NOMO-1 treated with DMSO at 0.1 percent for 48 hours (cell line): ENCODE measurements around the gene ANGPTL7.
"Not testable (repeated sequence)": the region's sequence is repeated elsewhere in the genome, so short reads cannot be mapped to it uniquely, and the experiment has no call there.

Source experiments
- DNase-seq: peaks from one replicate; lab custom pipeline; 2025; ENCODE audit not compliant: unreplicated experiment; lab: John Stamatoyannopoulos, UW

Gene ANGPTL7

DNA sequence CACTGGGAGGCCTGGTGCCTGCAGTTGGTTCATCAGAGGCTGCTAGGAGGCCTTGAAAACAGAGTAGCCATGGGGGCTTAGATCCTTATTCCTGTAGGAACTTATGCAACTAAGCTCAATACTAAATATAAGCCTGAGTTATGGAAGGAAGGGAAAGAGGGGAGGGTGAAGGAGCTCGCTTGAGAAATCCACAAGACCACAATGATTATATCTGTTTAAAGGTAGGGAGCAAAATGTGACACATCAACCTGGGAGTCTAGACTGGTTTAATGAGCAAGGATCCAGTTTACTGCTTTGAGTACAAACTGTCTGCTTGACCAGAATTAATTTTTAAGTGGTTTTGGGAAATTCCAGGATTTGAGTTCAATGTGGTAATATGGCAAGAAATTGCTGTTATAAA, 20.4 kb upstream of the ANGPTL7 start:
- DNase-seq = no peak

DNA sequence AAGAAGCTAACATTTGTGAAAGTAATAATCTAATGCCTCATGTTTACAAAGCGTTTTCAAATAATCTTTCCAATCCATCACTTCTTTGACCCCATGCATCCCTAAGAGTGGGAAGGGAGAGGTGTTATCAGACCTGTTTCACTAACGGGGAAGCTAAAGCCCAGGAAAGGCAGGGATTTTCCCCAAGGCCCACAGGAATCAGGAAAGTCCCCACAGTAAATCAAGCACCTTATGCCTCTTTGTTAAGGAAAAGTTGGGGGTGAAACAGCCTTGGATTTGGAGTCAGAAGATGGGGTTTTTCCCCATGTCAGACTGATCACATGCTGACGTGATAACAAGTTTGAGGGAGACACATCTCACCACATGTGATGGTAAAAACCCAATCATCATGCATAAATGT, 20.0 kb upstream of the ANGPTL7 start:
- no peak for DNase-seq

DNA sequence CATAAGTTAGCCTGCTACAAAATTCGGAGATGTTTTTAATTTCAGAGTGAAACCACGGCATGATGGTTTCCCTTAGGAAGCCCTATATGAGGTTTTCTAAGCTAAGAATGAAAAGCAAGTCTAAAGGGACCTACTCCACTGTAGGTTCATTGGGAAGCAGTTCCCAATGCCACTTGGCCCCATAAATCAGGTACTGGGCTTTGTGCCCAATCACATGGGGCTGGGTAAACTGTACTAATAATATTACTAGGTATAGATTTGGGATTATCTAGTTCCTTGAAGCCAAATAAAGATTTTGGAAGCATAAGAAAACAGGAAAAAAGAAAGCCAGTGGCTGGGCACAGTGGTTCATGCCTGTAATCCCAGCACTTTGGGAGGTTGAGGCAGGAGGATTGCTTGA, 19.1 kb upstream of the ANGPTL7 start:
- DNase-seq = no peak

DNA sequence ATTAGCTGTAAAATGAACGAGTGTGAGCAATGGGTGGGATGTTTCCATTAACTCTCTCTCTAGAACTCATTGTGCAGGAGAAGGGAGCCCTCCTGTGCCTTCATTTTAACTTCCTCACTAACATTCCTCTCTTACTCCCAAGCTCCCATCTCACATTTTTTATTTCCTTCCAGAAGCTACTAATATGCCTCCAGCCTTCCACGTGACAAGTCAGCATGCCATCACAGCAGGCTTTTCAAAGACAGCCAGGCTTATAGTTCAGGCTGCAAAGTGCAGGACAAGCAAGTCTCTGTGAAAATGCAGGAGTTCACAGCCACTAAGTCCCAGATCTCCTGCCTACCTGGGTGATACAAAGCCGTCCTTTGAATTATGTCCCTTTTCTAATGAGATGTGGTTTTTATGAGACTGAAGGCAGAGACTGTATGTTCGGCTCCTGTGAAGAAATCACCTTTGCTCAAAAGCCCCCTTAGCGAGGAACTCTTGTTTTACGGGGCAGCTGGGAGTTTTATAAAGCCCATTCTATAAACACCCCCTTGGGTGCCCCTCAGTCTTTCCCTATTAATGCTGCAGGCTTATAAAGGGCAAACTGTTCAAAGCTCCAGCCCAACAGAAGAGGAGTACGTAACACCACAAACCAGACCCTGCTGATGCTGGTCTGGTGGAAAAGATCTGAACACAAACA, 14.8 kb upstream of the ANGPTL7 start:
- no peak for DNase-seq

DNA sequence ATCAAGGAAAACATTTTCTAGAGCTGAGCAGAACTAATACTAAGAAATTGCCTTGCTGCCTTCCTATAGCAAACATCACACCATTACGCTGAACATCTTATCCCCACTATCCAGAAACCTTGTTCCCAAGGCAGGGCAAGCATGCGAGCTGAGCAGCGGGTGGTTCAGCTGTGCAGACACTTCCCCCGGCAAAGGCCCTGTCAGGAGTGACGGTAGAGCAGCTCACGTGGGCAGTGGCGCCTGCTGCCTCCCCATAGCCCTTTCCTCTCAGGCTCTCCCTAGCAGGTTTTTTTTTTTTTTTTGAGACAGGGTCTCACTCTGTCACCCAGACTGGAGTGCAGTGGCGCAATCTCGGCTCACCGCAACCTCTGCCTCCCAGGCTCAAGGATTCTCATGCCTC, 13.7 kb upstream of the ANGPTL7 start:
- no peak for DNase-seq

DNA sequence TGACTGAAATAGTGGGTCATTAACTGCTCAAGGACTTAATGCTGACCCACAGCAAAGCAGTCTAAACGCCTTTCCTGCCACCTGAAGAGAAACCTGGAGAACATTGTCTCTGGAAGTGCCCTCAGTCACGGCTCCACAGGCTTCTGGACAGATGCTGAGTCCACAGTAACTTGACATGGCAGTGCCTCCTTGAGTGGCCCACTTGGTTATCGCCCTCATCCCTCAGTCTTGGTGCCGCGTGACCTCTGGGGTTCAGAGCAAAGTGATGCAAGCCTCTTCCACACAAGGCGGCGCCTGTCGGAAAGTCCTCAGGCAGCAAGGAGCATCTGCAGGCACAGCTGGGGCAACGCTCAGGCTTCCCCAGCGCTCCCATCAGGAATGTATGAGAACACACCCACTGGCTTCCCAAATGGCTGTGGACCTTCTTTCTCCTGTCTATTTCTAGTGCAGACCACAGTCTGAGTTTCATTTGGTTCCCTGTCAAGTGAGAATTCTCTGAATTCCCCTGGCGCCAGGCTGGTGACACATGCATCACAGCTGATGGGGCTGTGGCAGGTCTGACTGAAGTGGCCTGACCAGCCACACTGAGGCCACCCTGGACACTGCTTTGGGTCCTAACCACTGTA, 13.0 kb upstream of the ANGPTL7 start:
- DNase-seq = no peak

DNA sequence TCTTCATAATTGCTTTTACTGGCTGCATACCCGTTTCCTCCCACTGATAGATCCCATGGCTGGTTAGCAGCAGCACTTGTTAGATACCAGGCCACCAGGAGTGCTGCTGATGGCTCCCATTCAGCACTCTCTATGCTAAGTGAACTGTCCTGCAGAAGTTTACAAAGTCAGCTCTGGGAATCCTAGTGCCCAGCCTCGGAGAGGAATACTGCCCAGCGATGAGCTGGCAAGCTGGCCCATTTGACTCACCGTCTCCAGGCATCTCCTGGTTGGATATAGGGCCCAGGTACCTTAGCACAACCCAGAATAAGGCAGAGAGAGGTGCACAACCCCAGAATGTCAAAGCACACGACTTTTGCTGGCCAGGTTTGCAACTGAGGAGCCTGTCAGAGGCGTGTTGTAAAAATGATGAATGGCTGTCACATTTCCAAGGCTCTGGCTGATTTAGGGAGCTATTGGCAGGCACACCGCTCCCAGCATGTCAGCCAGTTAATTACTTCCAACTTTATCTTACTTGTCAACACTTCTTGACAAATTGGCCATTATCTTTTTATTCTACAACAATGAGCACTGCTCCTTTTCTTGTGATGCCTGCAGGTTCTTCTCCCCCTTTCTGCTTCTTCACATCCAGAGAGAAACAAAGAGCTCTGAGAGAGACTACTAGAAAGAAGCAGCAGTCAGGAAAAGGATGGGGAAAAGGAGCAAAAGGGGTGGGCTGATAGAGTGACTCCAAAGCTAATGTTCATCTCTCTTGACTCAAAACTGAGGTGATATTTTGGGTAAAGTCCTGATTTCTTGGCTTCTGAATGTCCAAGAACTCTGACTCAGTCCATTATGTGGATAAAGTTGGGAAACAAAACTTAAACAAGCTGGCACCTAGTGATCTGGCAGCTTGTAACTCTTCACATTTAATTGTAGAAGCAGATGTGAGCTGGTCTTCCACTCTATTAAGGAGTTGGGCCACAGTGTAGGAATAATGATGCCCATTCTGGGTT, 10.8 kb upstream of the ANGPTL7 start:
- no peak for DNase-seq

DNA sequence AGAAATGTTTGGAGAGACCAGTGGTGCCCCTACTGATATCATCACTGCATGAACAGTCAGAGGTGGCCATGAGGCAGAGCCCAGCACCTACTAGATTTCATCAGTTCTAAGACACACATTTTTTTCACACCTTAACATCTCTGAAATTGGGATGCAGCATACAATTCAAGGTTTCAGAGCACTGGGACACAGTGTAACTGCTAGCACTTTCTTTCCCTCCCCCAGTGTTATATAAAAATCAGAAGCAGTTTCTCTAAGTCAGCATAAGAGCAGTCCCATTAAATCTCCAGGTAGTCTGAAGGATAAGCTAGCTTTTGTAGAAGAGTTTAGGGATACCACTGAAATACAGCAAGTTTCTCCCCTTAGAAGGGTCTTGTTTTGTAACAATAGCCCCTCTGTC, 10.0 kb upstream of the ANGPTL7 start:
- no peak for DNase-seq

DNA sequence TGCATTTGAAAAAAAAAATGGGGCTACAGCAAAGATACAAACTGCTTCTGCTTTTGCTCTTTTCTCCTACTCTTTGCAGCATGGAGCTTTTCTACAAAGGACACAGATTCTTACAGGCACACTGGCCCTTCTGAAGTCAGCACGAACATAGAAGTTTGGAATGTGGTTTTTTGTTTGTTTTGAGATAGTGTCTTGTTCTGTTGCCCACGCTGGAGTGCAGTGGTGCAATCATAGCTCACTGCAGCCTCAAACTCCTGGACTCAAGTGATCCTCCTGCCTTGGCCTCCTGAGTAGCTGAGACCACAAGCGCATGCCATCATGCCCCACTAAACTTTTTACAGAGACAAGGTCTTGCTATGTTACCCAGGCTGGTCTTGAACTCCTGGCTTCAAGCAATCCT, 9.4 kb upstream of the ANGPTL7 start:
- DNase-seq = not testable (repeated sequence)

DNA sequence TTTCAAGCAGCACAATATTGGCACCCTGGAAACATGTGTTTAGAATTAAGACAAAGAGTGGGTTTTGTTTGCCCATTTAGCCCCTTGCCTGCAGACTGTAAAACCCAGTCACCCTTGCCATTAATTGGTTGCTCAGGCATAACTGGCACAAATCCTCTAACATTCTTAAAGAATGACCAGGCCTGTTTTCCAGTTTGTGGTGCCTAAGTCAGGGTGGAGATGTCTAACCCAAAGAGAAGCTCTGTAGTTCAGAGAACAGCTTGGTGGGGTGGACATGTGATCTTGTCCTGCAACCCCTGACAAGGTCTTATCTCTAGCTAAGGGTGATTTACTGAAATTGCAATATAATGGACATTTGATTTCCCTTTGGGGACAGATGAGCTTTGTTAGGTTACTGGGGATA, 8.8 kb upstream of the ANGPTL7 start:
- DNase-seq = no peak

DNA sequence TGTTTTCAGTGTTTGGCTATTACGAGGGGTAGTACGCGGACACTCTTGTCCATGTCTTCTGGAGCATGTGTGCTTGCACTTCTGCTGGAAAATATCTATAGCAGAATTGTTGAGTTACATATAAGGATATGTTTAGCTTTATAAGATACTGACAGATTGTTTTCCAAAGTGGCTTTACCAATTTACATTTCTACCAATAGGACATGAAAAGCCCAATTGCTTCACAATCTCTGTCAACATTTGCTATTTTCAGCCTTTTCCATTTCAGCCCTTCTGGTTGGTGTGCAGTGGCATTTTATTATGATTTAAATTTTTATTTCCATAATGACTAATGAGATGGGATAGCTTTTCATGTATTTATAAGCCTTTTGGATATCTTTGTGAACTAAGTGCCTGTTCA, 6.3 kb upstream of the ANGPTL7 start:
- DNase-seq = no peak

DNA sequence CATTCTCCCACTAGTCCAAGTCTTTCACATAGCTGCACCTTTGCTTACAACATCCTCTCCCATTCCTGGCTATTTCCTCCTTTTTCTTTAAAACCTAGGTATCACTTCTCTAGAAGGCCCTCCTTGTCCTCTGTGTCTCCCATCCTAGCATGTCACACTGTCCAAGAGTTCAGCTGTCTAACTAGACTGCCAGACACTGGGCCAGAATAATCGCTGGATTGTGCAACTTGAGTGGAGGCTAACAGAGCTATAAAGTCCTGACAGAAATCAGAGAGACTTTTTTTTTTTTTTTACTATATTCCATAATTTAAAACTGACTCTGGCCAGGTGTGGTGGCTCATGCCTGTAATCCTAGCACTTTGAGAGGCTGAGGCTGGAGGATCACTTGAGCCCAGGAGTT, 4.2 kb upstream of the ANGPTL7 start:
- DNase-seq = no peak

DNA sequence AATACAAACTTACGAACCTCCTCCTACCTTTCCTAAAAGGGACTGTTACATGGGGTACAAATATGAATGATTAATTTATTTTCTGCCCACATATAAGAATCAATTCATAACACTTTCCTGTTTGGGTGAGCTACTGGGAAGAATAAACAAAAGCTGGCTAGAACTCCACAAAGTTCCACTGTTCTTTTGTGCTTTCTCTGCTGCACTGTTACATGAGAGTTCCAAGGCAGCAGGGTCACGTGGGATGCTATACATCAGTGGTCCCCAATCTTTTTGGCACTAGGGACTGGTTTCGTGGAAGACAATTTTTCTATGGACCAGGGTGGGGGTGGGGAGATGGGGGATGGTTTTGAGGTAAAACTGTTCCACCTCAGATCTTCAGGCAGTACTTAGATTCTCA, 2.2 kb upstream of the ANGPTL7 start:
- no peak for DNase-seq

DNA sequence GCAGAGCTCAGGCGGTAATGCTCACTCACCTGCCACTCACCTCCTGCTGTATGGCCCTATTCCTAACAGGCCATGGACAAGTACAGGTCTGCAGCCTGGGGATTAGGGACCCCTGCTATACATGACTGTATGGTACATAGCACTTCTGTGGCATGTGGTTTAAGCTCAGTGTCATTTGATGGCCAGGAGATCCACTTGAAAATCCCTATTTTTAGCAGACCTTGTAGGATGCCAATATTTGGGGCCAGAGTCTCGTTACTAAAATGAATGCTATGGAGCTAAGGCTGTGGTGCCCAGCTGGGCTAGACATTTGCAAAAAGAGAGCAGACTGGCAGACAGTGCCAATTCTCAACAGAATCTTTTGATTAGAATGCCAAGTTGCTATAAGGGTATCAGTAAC, 1.7 kb upstream of the ANGPTL7 start:
- no peak for DNase-seq

DNA sequence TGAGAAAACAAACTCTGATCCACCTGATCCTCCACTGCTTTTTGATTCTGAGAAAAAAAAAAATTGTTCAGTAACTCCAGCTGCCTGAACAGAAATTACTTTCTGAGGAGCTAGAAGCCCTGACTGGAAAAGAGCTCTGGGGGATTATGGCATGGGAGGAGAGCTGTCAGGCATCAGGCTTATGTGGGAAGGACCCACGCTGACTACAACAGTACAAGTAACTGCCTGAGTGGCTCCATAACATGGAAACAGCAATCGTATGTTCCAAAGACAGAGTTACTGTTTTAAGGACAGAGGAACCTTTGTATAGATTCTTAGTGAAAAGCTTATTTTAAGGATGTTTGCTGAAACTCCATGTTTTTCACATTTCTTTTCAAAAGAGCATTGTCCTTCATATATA, 1.2 kb upstream of the ANGPTL7 start:
- DNase-seq = no peak

DNA sequence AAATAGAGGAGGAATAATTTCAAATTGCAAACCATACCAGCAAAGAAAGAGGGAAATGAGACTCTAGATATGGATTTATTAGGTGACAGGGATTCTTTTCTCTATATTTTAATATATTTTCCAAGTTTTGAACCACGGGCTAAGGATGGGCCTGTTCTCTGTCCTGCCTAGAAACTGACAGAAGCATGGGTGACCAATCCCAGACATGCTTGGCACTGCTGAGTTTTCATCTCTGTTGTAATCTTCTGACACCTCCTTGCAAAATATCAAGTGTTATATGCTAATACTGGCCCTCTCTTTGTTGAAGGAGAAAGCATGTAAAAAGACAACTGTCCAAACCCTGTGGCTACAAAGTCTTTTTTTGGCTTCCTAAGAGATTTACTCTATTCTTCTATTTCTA, 774 bp upstream of the ANGPTL7 start:
- DNase-seq = no peak

DNA sequence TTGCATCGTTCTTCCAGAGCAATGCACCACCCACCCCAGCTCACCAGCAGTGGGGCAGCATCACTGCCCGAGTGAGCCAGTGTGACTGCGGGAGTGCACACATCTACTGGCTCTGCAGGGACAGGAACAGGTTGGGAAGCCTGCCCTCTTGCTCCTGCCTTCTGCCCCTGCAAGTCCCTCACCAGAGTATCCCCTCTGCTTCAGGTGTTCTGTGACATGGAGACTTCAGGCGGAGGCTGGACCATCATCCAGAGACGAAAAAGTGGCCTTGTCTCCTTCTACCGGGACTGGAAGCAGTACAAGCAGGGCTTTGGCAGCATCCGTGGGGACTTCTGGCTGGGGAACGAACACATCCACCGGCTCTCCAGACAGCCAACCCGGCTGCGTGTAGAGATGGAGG, 4.2 kb downstream of the ANGPTL7 start:
- no peak for DNase-seq

DNA sequence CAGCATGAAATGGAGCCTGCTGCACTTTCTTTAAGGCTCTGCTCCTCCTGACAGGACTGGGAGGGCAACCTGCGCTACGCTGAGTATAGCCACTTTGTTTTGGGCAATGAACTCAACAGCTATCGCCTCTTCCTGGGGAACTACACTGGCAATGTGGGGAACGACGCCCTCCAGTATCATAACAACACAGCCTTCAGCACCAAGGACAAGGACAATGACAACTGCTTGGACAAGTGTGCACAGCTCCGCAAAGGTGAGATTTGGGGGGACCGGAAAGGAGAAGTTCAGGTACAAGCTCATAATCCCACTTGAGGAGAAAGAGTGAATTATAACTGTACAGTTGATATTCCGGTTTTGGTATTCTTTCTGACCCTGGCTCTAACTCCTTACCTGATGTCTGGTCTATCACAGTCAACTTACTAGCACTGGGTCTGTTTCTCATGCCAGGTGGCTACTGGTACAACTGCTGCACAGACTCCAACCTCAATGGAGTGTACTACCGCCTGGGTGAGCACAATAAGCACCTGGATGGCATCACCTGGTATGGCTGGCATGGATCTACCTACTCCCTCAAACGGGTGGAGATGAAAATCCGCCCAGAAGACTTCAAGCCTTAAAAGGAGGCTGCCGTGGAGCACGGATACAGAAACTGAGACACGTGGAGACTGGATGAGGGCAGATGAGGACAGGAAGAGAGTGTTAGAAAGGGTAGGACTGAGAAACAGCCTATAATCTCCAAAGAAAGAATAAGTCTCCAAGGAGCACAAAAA, 5.4 kb downstream of the ANGPTL7 start:
- DNase-seq = no peak

DNA sequence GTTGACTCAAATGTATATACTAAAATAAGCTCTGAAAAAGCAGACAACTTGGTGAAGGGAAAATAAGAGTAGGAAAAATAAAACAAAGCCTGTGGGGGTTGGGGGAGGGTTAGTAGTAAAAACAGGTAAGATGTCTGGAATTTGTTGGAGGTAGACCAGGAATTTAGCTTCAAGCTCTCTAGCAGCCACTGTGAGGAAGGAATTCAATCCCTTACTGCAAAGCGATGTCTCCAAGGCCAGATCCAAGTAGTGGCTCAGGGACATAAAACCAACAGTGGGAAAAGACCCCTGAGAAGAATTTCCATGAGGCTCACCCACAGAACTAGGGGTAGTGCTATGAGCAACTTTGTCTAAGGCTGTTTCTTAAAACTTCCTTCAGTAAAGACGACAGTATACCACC, 7.8 kb downstream of the ANGPTL7 start:
- no peak for DNase-seq

DNA sequence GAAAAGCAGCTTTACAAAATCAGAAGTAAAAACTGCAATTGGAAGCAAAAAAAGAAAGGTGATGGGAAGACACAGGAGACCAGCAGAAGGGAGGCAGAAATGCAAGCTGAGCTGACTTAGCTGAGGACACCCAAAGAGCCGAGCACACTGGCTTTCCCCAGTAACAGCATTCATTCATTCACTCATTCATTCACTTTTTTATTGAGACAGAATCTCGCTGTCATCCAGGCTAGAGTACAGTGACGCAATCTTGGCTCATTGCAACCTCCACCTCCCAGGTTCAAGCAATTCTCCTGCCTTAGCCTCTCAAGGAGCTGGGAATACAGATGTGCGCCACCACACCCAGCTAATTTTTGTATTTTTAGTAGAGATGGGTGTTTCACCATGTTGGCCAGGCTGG, 8.2 kb downstream of the ANGPTL7 start:
- DNase-seq = no peak

DNA sequence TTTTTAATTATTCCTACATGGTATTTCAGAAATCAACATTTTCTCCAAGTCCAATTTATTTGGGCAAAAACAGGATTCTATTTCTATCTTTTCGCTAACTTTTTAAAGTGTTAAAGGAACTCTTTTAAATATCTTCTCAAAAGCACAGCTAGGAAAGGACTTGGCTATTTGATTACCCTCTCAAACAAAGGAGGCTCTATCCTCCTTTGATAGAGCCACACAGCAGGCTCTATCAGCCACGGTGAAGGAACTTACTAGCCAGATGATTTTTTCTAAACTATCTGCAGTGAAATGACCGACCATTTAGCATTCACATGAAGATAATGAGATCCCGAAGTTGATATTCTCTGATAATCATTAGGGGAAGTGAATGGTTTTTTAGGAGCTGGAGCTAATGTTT, 9.1 kb downstream of the ANGPTL7 start:
- no peak for DNase-seq
